HEK293 (cell line): Measurements from ENCODE around the gene CDHR1.
A peak's percentile ranks its signal among the peaks of the same experiment; 100 is the strongest.
"Not testable (repeated sequence)": the region's sequence is repeated elsewhere in the genome, so short reads cannot be mapped to it uniquely, and the experiment has no call there.

Experiments used
- CTCF ChIA-PET: fragments of 350-600 bp; formaldehyde crosslinking; extraction: SDS; loops from one replicate; lab custom pipeline; 2021; ENCODE audit warnings: antibody characterized with exemption; lab: Yijun Ruan, JAX
- POLR2A ChIA-PET: fragments of 300-600 bp; formaldehyde crosslinking; extraction: SDS; loops from one replicate; lab custom pipeline; 2020; ENCODE audit warnings: antibody characterized with exemption, inconsistent platforms; lab: Yijun Ruan, JAX
- H3K27ac ChIP-seq: fragments of 200-500 bp; sonication (Bioruptor generic); 2 replicates; pipeline ENCODE4 v1.5.1; 2014; ENCODE audit warnings: low read depth, low read length, control low read depth, inconsistent platforms; ENCODE audit errors: extremely low read depth
- H3K36me3 ChIP-seq, 2 experiments: fragments of 200-500 bp in 1 of 2; sonication (Bioruptor generic) in 1 of 2; 1 replicate in 1 of 2; 2 replicates in 1 of 2; pipeline ENCODE4 v1.5.1; 2014 to 2017; ENCODE audit warnings: inconsistent platforms in 2 of 2, low read length in 2 of 2; ENCODE audit not compliant: control insufficient read depth in 2 of 2, insufficient read depth in 1 of 2
- H3K4me1 ChIP-seq: fragments of 200-500 bp; sonication (Bioruptor generic); 2 replicates; pipeline ENCODE4 v1.5.1; 2014; ENCODE audit warnings: mild to moderate bottlenecking, low read length, inconsistent platforms; ENCODE audit not compliant: control insufficient read depth, insufficient read depth
- H3K4me3 ChIP-seq: 2 replicates; pipeline ENCODE4 v1.5.1; 2011; ENCODE audit warnings: low read depth, mild to moderate bottlenecking, control low read depth, low read length, moderate library complexity
- H3K9me3 ChIP-seq: fragments of 200-500 bp; sonication (Bioruptor generic); 2 replicates; pipeline ENCODE4 v1.5.1; 2014; ENCODE audit warnings: low read depth, low read length, inconsistent platforms; ENCODE audit not compliant: control insufficient read depth, insufficient read depth
- BCL11A ChIP-seq: fragments of 450-650 bp; formaldehyde crosslinking; IDR thresholded peaks from 2 replicates; pipeline ENCODE4 v1.5.1; 2016; ENCODE audit warnings: low read depth, missing biosample characterization, missing genetic modification characterization
- GLIS2 ChIP-seq: fragments of 450-650 bp; formaldehyde crosslinking; IDR thresholded peaks from 2 replicates; pipeline ENCODE4 v1.5.1; 2016; ENCODE audit warnings: missing biosample characterization, missing genetic modification characterization
- HIC1 ChIP-seq: fragments of 450-650 bp; formaldehyde crosslinking; IDR thresholded peaks from 2 replicates; pipeline ENCODE4 v1.5.1; 2016; ENCODE audit warnings: missing biosample characterization, missing genetic modification characterization
- KLF10 ChIP-seq: fragments of 450-650 bp; IDR thresholded peaks from 2 replicates; pipeline ENCODE4 v1.5.1; 2018; ENCODE audit warnings: missing biosample characterization, mild to moderate bottlenecking, missing genetic modification characterization
- KLF17 ChIP-seq: fragments of 450-650 bp; formaldehyde crosslinking; IDR thresholded peaks from 2 replicates; pipeline ENCODE4 v1.5.1; 2016; ENCODE audit warnings: missing biosample characterization, missing genetic modification characterization
- PATZ1 ChIP-seq: fragments of 450-650 bp; formaldehyde crosslinking; IDR thresholded peaks from 2 replicates; pipeline ENCODE4 v1.5.1; 2016; ENCODE audit warnings: missing biosample characterization, missing genetic modification characterization
- REPIN1 ChIP-seq: fragments of 450-650 bp; formaldehyde crosslinking; IDR thresholded peaks from 2 replicates; pipeline ENCODE4 v1.5.1; 2017; ENCODE audit warnings: missing biosample characterization, missing genetic modification characterization, low read depth
- SETDB1 ChIP-seq: IDR thresholded peaks from one replicate; pipeline ENCODE4 v1.6.1; 2017; ENCODE audit warnings: mild to moderate bottlenecking, low read length, moderate library complexity, mixed read lengths; ENCODE audit not compliant: insufficient read length
- SP2 ChIP-seq: fragments of 450-650 bp; formaldehyde crosslinking; IDR thresholded peaks from 2 replicates; pipeline ENCODE4 v1.5.1; 2016; ENCODE audit warnings: missing biosample characterization, missing genetic modification characterization
- ZBTB21 ChIP-seq: fragments of 450-650 bp; formaldehyde crosslinking; IDR thresholded peaks from 2 replicates; pipeline ENCODE4 v1.5.1; 2017; ENCODE audit warnings: missing biosample characterization, missing genetic modification characterization
- ZEB2 ChIP-seq: fragments of 450-650 bp; formaldehyde crosslinking; IDR thresholded peaks from 2 replicates; pipeline ENCODE4 v1.5.1; 2016; ENCODE audit warnings: missing biosample characterization, missing genetic modification characterization
- ZNF140 ChIP-seq: fragments of 450-650 bp; formaldehyde crosslinking; IDR thresholded peaks from 2 replicates; pipeline ENCODE4 v1.5.1; 2016; ENCODE audit warnings: missing biosample characterization, missing genetic modification characterization
- ZNF155 ChIP-seq: fragments of 450-650 bp; formaldehyde crosslinking; IDR thresholded peaks from 2 replicates; pipeline ENCODE4 v1.5.1; 2016; ENCODE audit warnings: missing biosample characterization, missing genetic modification characterization
- ZNF157 ChIP-seq: fragments of 450-650 bp; formaldehyde crosslinking; IDR thresholded peaks from 2 replicates; pipeline ENCODE4 v1.5.1; 2016; ENCODE audit warnings: missing biosample characterization, missing genetic modification characterization
- ZNF19 ChIP-seq: fragments of 450-650 bp; formaldehyde crosslinking; IDR thresholded peaks from 2 replicates; pipeline ENCODE4; 2016; ENCODE audit warnings: missing biosample characterization, missing genetic modification characterization, low read depth
- ZNF2 ChIP-seq: fragments of 450-650 bp; formaldehyde crosslinking; IDR thresholded peaks from 2 replicates; pipeline ENCODE4 v1.5.1; 2016; ENCODE audit warnings: missing biosample characterization, missing genetic modification characterization
- ZNF211 ChIP-seq: fragments of 450-650 bp; formaldehyde crosslinking; IDR thresholded peaks from 2 replicates; pipeline ENCODE4 v1.5.1; 2016; ENCODE audit warnings: low read depth, missing biosample characterization, missing genetic modification characterization
- ZNF354C ChIP-seq: fragments of 450-650 bp; formaldehyde crosslinking; IDR thresholded peaks from 2 replicates; pipeline ENCODE4 v1.5.1; 2016; ENCODE audit warnings: missing biosample characterization, missing genetic modification characterization, low read depth, borderline replicate concordance
- ZNF37A ChIP-seq: fragments of 450-650 bp; IDR thresholded peaks from 2 replicates; pipeline ENCODE4 v1.5.1; 2018; ENCODE audit warnings: missing biosample characterization, missing genetic modification characterization
- ZNF423 ChIP-seq: fragments of 450-650 bp; formaldehyde crosslinking; IDR thresholded peaks from 2 replicates; pipeline ENCODE4 v1.5.1; 2016; ENCODE audit warnings: missing biosample characterization, missing genetic modification characterization
- ZNF548 ChIP-seq: fragments of 450-650 bp; formaldehyde crosslinking; IDR thresholded peaks from 2 replicates; pipeline ENCODE4 v1.5.1; 2016; ENCODE audit warnings: missing biosample characterization, missing genetic modification characterization
- ZNF555 ChIP-seq: fragments of 450-650 bp; formaldehyde crosslinking; conservative IDR thresholded peaks from 2 replicates; pipeline ENCODE4 v1.5.1; 2017; ENCODE audit warnings: missing biosample characterization, mild to moderate bottlenecking, missing genetic modification characterization, inconsistent platforms
- ZNF626 ChIP-seq: fragments of 450-650 bp; sonication (Bioruptor Pico); formaldehyde crosslinking; IDR thresholded peaks from 2 replicates; pipeline ENCODE4 v1.5.1; 2018; ENCODE audit warnings: missing biosample characterization, missing genetic modification characterization, inconsistent platforms
- ZNF670 ChIP-seq: fragments of 450-650 bp; formaldehyde crosslinking; IDR thresholded peaks from 2 replicates; pipeline ENCODE4 v1.5.1; 2016; ENCODE audit warnings: missing biosample characterization, missing genetic modification characterization, low read depth
- ZNF837 ChIP-seq: fragments of 450-650 bp; formaldehyde crosslinking; IDR thresholded peaks from 2 replicates; pipeline ENCODE4 v1.5.1; 2016; ENCODE audit warnings: missing biosample characterization, missing genetic modification characterization
- ZSCAN4 ChIP-seq: fragments of 450-650 bp; formaldehyde crosslinking; IDR thresholded peaks from 2 replicates; pipeline ENCODE4 v1.5.1; 2017; ENCODE audit warnings: missing biosample characterization, missing genetic modification characterization

The CDHR1 gene

GRCh38 chr10:84178160-84178609 is 16.2 kb upstream of the CDHR1 start (continued):
- TF ChIP-seq HIC1 (tag by site-specific recombination) (no peak), ZNF37A (tag by site-specific recombination) (no peak), ZNF548 (tag by site-specific recombination) (no peak)

GRCh38 chr10:84179059-84179710 is 15.2 kb upstream of the CDHR1 start:
- ChIA-PET POLR2A (no interaction called here), CTCF (interaction anchor here (0.7 kb wide), 1 partner anchor 9 kb away, joined by 3 read pairs; no protein-coding TSS in a partner anchor)
- Histone ChIP-seq H3K9me3 (no peaks in the 10 kb centered on the region), H3K27ac (no peak overlapping the region), H3K36me3 (no peaks in the 10 kb centered on the region), H3K4me3 (no peak overlapping the region), H3K4me1 (no peaks in the 10 kb centered on the region)
- TF ChIP-seq KLF17 (tag by site-specific recombination) (no peak), ZNF19 (tag by site-specific recombination) (no peak), ZNF2 (tag by site-specific recombination) (no peak), SP2 (tag by site-specific recombination) (no peak), ZNF555 (tag by site-specific recombination) (no peak), ZNF670 (tag by site-specific recombination) (no peak), ZNF626 (tag by site-specific recombination) (no peak), REPIN1 (tag by site-specific recombination) (no peak), ZNF354C (no peak), SETDB1 (no peak)

- POLR2A ChIA-PET, H3K4me3 ChIP-seq, CTCF ChIA-PET: not testable (repeated sequence)
These were observed 14.0 kb upstream of the CDHR1 start for GRCh38 chr10:84180386-84180785.

GRCh38 chr10:84181631-84182030 is 12.7 kb upstream of the CDHR1 start:
- no peaks in the 10 kb centered on the region for H3K9me3 ChIP-seq
- TF ChIP-seq ZNF670 (tag by site-specific recombination) (no peak), ZNF837 (tag by site-specific recombination) (no peak), ZEB2 (tag by site-specific recombination) (no peak), PATZ1 (tag by site-specific recombination) (no peak), ZSCAN4 (no peak), GLIS2 (no peak), ZBTB21 (tag by site-specific recombination) (no peak), ZNF423 (tag by site-specific recombination) (no peak), ZNF157 (tag by site-specific recombination) (no peak), ZNF211 (no peak), ZNF155 (tag by site-specific recombination) (no peak), KLF10 (tag by site-specific recombination) (no peak), BCL11A (tag by site-specific recombination) (no peak)

More at GRCh38 chr10:84180386-84180785, 14.0 kb upstream of the CDHR1 start:
- H3K9me3 ChIP-seq, H3K4me1 ChIP-seq, H3K36me3 ChIP-seq, H3K27ac ChIP-seq: not testable (repeated sequence)
- peak; percentile 26; the same call in 1 of the 2 replicates for TF ChIP-seq ZNF140 (tag by site-specific recombination)

More at GRCh38 chr10:84181631-84182030, 12.7 kb upstream of the CDHR1 start:
- ChIA-PET CTCF (no interaction called here), POLR2A (no interaction called here)
- Histone ChIP-seq H3K4me3 (no peak overlapping the region), H3K36me3 (no peaks in the 10 kb centered on the region), H3K4me1 (no peaks in the 10 kb centered on the region), H3K27ac (no peak overlapping the region)
